GM12878 (cell line): ENCODE results near the gene PDZD2.

Source experiments
- ATF2 ChIP-seq: IDR thresholded peaks from 2 replicates; pipeline ENCODE4 v1.6.1; 2012; ENCODE audit warnings: low read length, inconsistent platforms
- CBFB ChIP-seq: IDR thresholded peaks from 2 replicates; pipeline ENCODE4 v1.6.1; 2016; ENCODE audit warnings: antibody characterized with exemption, low read depth
- E2F4 ChIP-seq: IDR thresholded peaks from 2 replicates; pipeline ENCODE4 v1.6.1; 2012; ENCODE audit warnings: low read depth, low read length, improper control_type of control experiment
- MXI1 ChIP-seq: fragments of 150-350 bp; IDR thresholded peaks from 2 replicates; pipeline ENCODE4 v1.6.1; 2011; ENCODE audit warnings: low read depth, mild to moderate bottlenecking, inconsistent platforms, low read length, improper control_type of control experiment
- POLR2AphosphoS5 ChIP-seq: IDR thresholded peaks from 2 replicates; pipeline ENCODE4 v1.6.1; 2011; ENCODE audit warnings: mild to moderate bottlenecking, low read length, inconsistent platforms
- YY1 ChIP-seq: IDR thresholded peaks from 2 replicates; pipeline ENCODE4 v1.6.1; 2011; ENCODE audit warnings: low read depth, mild to moderate bottlenecking, low read length
- ZNF217 ChIP-seq: fragments of 450-650 bp; IDR thresholded peaks from 2 replicates; pipeline ENCODE4 v1.6.1; 2017; ENCODE audit warnings: antibody characterized with exemption, mild to moderate bottlenecking

- TF ChIP-seq ZNF217 = no peak
- TF ChIP-seq POLR2AphosphoS5 = no peak
- no peak for TF ChIP-seq CBFB
- no peak for TF ChIP-seq YY1
- TF ChIP-seq E2F4 = no peak
- TF ChIP-seq ATF2 = no peak
- no peak for TF ChIP-seq MXI1
Observed at GRCh38 chr5:31806561-31806960, 167.6 kb downstream of the PDZD2 start.
